Measurements from ENCODE around the gene SNAPC5. TPM values are rescaled to one million over a fixed set of nuclear protein-coding genes. Genes with fewer than 3 reads are reported as not detected.

The SNAPC5 gene
- total and polyA plus RNA-seq, 10 of the 15 experiments (the other 5 are each of a cell fraction or from before 2014, with no cell fraction given): 14.4 to 53.5 (median 36.9) TPM

DNA sequence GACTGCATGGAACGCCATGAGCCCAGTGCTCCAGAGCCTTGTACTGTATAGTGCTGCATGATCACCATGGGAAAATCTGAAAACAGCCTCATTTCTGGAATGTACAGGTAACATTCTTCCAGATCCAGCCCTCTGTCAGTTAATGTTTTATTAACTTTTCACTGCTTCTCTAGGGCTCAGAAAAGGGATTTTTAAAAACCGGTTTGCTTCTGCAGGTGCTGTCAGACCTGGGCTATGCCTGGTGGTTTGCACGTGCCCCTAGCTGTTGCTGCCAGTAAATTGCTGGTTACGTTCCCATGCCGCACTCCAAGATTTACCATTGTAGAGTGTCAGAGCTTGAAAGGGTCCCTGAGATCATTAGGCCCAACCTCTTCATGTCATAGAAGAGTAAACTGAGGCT, 9.0 kb downstream of the SNAPC5 start:
- no peaks in the 10 kb centered on the region for H4K20me1 ChIP-seq (ENCODE audit: control insufficient read depth, insufficient read depth)
- H3K4me3 ChIP-seq: no peak overlapping the region
- SMC1A ChIA-PET (ENCODE audit: uncharacterized antibody, unreplicated experiment): no interaction called here
- no peak overlapping the region for H2AFZ ChIP-seq (ENCODE audit: control insufficient read depth, low read depth, low read length)
- no peaks in the 10 kb centered on the region for H3K79me2 ChIP-seq (ENCODE audit: control insufficient read depth, insufficient read depth, low read length)
- no peaks in the 10 kb centered on the region for H3K9me3 ChIP-seq (replicated peaks; ENCODE audit: control insufficient read depth, insufficient read depth, low read length)
- no TSS peak for BruUV-seq (replicated peaks)
- H3K27me3 ChIP-seq (replicated peaks in 1 of 2; ENCODE audit: control insufficient read depth in 2 of 2, insufficient read depth in 2 of 2, low read length in 1 of 2): no peaks in the 10 kb centered on the region
- peaks cover 31 to 44% of the 10 kb centered on the region in 2 experiments for H3K36me3 ChIP-seq (ENCODE audit: control insufficient read depth in 2 of 2, insufficient read depth in 2 of 2, low read length in 1 of 2)
- no peaks in the 10 kb centered on the region for H3K4me1 ChIP-seq (ENCODE audit: control insufficient read depth, insufficient read depth, low read length)
- DNase-seq (ENCODE audit: low read depth, low spot score) (no peak), ATAC-seq (no peak), FAIRE-seq (no peak)
- intact Hi-C loops (cut with micrococcal nuclease; ENCODE audit: unreplicated experiment) (no loop called here), in situ Hi-C loops (cut with MboI) (no loop called here)
- H3K4me2 ChIP-seq (ENCODE audit: control insufficient read depth, insufficient read depth): no peak overlapping the region
- H3K27ac ChIP-seq (ENCODE audit: control insufficient read depth, insufficient read depth): no peak overlapping the region
- CTCF ChIA-PET: no interaction called here
- no peak for TF ChIP-seq CHD1 (IDR thresholded peaks at IDR 0.05; ENCODE audit: low read depth, low read length)
- RAD21 ChIA-PET (ENCODE audit: unreplicated experiment): no interaction called here
- no peak overlapping the region for H3K9ac ChIP-seq (ENCODE audit: control insufficient read depth, insufficient read depth, low read length)
- 91% methylated on average over 5 of the region's 5 CpGs for WGBS (ENCODE audit: insufficient coverage, insufficient replicate concordance, low lambda C conversion rate, missing lambda C conversion rate)
- POLR2A ChIA-PET: no interaction called here

DNA sequence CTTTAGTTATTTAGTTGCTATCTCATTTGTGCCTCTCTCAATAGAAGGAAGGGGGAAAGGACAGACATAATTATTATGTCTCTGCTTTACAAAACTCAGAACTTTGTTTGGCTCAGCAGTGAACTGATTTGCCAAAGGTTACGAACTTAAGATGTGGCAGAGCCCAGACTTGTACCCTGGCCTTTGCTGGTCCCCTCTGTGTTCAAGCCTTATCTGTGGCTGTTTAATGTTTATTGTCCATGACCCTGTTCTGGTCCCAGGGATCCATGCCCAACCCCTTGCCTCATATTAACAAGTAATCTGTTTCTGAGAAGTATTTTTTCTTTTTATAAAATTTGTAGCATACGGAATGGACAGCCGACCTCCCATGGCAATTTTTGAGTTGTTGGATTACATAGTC, 10.7 kb downstream of the SNAPC5 start:
- ChIA-PET RAD21 (ENCODE audit: unreplicated experiment) (no interaction called here), SMC1A (ENCODE audit: uncharacterized antibody, unreplicated experiment) (no interaction called here), CTCF (no interaction called here), POLR2A (no interaction called here)
- H3K9ac ChIP-seq (ENCODE audit: control insufficient read depth, insufficient read depth, low read length): no peak overlapping the region
- no peak overlapping the region for H3K4me2 ChIP-seq (ENCODE audit: control insufficient read depth, insufficient read depth)
- in situ Hi-C loops (cut with MboI): no loop called here
- BruUV-seq (replicated peaks): no TSS peak
- no peaks in the 10 kb centered on the region for H3K4me1 ChIP-seq (ENCODE audit: control insufficient read depth, insufficient read depth, low read length)
- no peaks in the 10 kb centered on the region for H3K79me2 ChIP-seq (ENCODE audit: control insufficient read depth, insufficient read depth, low read length)
- no peaks in the 10 kb centered on the region for H4K20me1 ChIP-seq (ENCODE audit: control insufficient read depth, insufficient read depth)
- ATAC-seq (no peak), DNase-seq (ENCODE audit: low read depth, low spot score) (no peak), FAIRE-seq (no peak)
- no peak for TF ChIP-seq IKZF1 (conservative IDR thresholded peaks at IDR 0.05)
- no peak for TF ChIP-seq SIN3A (IDR thresholded peaks at IDR 0.05; ENCODE audit: low read depth, low read length)
- no peak for TF ChIP-seq ZNF622 (IDR thresholded peaks at IDR 0.05)
- no peak for TF ChIP-seq BRCA1 (IDR thresholded peaks at IDR 0.05; ENCODE audit: low read depth, low read length)
- TF ChIP-seq, protein P1, sequence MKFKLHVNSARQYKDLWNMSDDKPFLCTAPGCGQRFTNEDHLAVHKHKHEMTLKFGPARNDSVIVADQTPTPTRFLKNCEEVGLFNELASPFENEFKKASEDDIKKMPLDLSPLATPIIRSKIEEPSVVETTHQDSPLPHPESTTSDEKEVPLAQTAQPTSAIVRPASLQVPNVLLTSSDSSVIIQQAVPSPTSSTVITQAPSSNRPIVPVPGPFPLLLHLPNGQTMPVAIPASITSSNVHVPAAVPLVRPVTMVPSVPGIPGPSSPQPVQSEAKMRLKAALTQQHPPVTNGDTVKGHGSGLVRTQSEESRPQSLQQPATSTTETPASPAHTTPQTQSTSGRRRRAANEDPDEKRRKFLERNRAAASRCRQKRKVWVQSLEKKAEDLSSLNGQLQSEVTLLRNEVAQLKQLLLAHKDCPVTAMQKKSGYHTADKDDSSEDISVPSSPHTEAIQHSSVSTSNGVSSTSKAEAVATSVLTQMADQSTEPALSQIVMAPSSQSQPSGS (IDR thresholded peaks at IDR 0.05; ENCODE audit: low read length): no peak
- no peak for TF ChIP-seq MYB (IDR thresholded peaks at IDR 0.05; ENCODE audit: borderline replicate concordance, low read depth, low read length)
- TF ChIP-seq POU2F2 (IDR thresholded peaks at IDR 0.05; ENCODE audit: borderline replicate concordance, low read depth, low read length): no peak
- no peak for TF ChIP-seq NFYB (IDR thresholded peaks at IDR 0.05; ENCODE audit: insufficient read depth, low read depth, low read length)
- no peak for TF ChIP-seq NR2C2 (IDR thresholded peaks at IDR 0.05; ENCODE audit: borderline replicate concordance, control insufficient read depth, insufficient read length, low read depth)
- TF ChIP-seq TCF3 (IDR thresholded peaks at IDR 0.05; ENCODE audit: borderline replicate concordance, insufficient read depth, low read depth, low read length): no peak
- no peak for TF ChIP-seq ZNF207 (IDR thresholded peaks at IDR 0.05; ENCODE audit: borderline replicate concordance)
- TF ChIP-seq, protein P2, sequence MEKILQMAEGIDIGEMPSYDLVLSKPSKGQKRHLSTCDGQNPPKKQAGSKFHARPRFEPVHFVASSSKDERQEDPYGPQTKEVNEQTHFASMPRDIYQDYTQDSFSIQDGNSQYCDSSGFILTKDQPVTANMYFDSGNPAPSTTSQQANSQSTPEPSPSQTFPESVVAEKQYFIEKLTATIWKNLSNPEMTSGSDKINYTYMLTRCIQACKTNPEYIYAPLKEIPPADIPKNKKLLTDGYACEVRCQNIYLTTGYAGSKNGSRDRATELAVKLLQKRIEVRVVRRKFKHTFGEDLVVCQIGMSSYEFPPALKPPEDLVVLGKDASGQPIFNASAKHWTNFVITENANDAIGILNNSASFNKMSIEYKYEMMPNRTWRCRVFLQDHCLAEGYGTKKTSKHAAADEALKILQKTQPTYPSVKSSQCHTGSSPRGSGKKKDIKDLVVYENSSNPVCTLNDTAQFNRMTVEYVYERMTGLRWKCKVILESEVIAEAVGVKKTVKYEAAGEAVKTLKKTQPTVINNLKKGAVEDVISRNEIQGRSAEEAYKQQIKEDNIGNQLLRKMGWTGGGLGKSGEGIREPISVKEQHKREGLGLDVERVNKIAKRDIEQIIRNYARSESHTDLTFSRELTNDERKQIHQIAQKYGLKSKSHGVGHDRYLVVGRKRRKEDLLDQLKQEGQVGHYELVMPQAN (conservative IDR thresholded peaks at IDR 0.05): no peak
- TF ChIP-seq, protein P3, sequence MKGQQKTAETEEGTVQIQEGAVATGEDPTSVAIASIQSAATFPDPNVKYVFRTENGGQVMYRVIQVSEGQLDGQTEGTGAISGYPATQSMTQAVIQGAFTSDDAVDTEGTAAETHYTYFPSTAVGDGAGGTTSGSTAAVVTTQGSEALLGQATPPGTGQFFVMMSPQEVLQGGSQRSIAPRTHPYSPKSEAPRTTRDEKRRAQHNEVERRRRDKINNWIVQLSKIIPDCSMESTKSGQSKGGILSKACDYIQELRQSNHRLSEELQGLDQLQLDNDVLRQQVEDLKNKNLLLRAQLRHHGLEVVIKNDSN (IDR thresholded peaks at IDR 0.05; ENCODE audit: borderline replicate concordance, extremely low read length, insufficient read depth, low read depth, low read length): no peak
- no peaks in the 10 kb centered on the region for H3K9me3 ChIP-seq (replicated peaks; ENCODE audit: control insufficient read depth, insufficient read depth, low read length)
- H3K27ac ChIP-seq (ENCODE audit: control insufficient read depth, insufficient read depth): no peak overlapping the region
- no peak overlapping the region for H2AFZ ChIP-seq (ENCODE audit: control insufficient read depth, low read depth, low read length)
- intact Hi-C loops (cut with micrococcal nuclease; ENCODE audit: unreplicated experiment): no loop called here
- no peak overlapping the region for H3K4me3 ChIP-seq
- WGBS (ENCODE audit: insufficient coverage, insufficient replicate concordance, low lambda C conversion rate, missing lambda C conversion rate): 98% methylated on average over 3 of the region's 3 CpGs
- no peaks in the 10 kb centered on the region for H3K27me3 ChIP-seq (replicated peaks in 1 of 2; ENCODE audit: control insufficient read depth in 2 of 2, insufficient read depth in 2 of 2, low read length in 1 of 2)
- H3K36me3 ChIP-seq (ENCODE audit: control insufficient read depth in 2 of 2, insufficient read depth in 2 of 2, low read length in 1 of 2): peaks cover 40 to 42% of the 10 kb centered on the region in 2 experiments

Measured in GM12878 (cell line).